HG03139 (cell line): ENCODE measurements around the gene KRTAP29-1.
"Not testable (repeated sequence)": the region's sequence is repeated elsewhere in the genome, so short reads cannot be mapped to it uniquely, and the experiment has no call there.

Experiments used
- ATAC-seq: cut with Tn5 transposase; IDR thresholded peaks from one replicate; pipeline ENCODE4 v1.9.1; 2021; ENCODE audit not compliant: unreplicated experiment

The KRTAP29-1 gene

DNA sequence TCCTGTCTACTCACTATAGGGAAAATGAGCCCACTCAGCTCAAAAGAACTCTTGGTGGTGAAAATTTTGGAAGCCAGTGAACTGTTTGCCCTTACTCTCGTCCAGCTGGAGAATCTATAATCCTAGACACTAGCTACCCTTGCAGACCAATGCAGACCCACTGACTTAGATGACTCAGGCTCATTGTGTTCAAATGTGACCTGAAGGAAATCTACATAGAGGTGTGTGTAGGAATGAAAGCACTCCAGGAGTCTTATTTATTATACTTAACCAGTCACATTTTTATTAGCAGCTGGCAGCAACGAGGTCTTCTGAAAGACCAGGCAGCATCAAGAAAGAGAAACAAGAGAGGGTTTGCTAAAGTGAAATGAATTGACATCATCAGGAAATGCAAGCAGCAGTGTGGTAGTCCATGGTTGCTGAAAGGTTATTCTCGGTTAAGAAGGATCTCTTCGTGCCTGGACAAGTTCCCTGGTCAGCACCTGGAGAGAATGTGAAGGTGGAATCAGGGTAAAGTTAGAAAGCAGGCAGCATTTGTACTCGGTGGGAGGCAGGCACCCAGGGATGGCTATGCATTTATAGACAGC is 1.4 kb downstream of the KRTAP29-1 start:
- ATAC-seq = no peak

- ATAC-seq = no peak
Observed at GRCh38 chr17:41298458-41299135, 4.1 kb downstream of the KRTAP29-1 start.

DNA sequence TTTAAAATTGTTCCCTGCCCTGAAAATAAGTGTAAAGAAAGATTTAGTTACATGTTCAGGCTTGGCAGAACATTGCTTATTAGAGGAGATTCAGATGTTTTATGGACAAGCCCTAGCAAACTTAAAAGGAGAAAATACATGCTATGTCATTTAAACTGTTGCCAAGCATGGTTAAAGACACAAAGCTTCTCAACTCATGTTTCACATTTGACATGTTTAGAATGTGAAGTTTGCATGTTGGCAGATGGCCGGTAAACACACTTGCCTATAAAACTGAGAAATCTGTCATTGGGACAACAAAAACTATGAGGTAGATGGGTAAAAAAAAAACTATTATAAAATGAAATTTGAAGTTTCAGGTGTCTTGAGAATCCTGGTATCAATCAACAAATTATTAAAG is 5.8 kb downstream of the KRTAP29-1 start:
- no peak for ATAC-seq

GRCh38 chr17:41294016-41294415 is 8.6 kb downstream of the KRTAP29-1 start:
- no peak for ATAC-seq

DNA sequence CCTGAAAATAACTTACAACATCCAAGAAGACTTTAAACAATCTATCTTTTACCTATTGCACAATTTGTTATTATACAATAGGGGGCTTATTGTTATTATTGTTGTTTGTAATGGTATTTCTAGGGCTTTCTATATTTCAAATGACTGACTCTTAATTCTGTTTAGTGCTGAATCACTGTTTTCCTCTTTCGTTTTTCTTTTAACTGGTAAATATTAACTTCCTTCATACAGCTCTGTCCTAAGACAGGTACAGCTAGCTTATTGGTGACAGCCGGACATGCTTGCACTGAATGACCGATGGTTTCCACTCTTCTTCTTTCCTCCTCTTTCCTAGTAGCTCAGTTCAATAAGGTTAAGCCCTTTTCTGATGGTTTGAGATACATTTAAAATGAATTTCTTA is 15.6 kb downstream of the KRTAP29-1 start:
- no peak for ATAC-seq

DNA sequence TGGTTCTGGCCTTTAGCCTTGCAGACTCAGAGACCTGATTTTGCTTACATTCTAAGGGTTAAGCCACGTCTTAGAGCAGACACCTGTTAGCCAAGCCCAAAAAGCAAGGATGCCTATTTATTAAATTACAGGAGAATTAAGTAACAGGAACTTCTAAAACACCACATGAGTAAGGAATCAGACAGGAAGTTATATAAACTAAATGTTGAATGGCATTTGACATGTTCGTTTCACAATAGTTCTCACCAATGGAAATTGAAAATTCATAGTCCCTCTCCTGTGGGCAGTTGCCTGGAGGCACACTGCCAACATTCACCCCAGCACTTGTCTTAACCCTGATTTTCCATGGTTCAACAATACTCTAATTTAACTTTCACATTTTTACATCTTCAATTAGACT is 18.1 kb downstream of the KRTAP29-1 start:
- no peak for ATAC-seq

DNA sequence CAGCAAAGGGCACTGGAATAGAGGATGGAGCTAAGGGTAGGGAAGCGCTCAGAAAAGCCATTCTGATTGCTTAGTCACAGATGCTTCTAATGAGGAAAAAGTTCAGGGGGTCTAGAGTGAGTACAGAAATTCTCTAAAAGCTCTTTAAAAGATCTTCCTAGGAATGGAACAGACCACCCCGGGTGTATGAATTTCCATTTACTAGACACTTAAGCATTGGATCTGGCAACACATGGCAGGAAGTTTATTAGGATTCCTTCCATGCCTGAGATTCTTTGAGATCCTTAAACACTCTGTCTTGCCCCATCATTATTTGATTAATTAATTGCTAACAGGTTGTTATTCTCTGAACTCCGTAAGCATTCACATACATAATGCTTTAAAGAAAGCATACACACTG is 18.6 kb downstream of the KRTAP29-1 start:
- ATAC-seq = no peak

DNA sequence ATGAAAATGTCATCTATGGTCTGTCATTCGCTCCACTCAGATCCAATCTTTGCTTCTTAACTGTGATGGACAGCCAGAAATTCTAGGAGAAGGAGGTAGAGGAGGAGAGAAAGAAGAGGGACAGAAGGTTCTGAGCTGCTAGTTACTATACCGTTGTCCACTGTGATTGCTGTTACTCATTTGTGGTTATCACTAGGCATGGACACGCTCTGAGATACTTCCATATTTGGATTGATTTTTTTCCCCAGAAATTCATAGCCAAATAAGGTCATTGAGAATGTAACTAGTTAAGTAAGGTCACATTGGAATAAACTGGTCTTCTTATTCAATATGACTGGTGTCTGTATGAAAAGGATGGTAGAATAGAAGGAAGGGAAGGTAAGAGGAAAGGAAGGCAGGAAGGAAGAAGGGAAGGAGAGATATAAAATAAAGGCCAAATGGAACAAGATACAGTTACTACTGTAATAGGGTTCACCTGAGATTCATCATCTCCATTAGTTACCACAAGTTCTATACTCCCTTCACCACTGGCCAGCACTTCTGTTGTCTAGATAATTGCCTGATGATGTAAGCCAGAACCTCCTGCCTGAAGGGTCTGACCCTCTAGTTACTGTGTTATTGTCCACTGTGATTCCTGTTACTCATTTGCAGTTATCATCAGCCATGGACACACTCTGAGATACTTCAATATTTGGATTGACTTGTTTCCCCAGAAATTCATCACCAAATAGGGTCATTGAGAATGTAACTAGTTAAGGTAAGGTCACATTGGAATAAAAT is 24.3 kb downstream of the KRTAP29-1 start:
- ATAC-seq = no peak

DNA sequence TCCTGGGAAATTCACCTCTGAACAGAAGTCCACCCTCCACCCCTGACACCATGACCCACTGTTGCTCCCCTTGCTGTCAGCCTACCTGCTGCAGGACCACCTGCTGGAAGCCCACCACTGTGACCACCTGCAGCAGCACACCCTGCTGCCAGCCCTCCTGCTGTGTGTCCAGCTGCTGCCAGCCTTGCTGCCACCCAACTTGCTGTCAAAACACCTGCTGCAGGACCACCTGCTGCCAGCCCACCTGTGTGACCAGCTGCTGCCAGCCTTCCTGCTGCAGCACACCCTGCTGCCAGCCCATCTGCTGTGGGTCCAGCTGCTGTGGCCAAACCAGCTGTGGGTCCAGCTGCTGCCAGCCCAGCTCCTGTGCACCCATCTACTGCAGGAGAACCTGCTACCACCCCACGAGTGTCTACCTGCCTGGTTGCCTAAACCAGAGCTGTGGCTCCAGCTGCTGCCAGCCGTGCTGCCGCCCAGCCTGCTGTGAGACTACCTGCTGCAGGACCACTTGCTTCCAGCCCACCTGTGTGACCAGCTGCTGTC is 26.9 kb downstream of the KRTAP29-1 start, which contains the start of gene KRTAP9-7:
Gene KRTAP9-7 (plus strand): TSS at position 51 of the 543 bp plus-strand sequence. CDS start 0 bp downstream, at position 51.
- not testable (repeated sequence) for ATAC-seq

DNA sequence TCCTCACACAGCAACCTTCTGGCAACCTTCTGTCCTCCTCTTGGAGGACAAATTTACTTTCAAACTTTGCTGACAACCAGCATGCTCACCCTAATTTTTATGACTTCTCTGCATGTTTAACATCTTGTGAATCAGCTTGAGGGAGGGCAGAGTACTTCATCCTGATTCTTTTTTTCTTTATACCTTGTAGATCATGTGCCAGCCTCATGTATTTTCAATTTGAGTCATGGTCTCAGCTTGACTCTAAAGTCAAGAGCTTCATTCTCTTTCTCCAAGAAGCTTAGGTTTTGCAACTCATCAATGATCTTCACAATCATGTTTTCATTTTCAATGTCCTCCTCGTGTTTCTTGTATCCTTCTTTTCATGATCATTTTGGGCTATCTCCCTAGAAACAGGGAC is 30.8 kb downstream of the KRTAP29-1 start:
- no peak for ATAC-seq

- ATAC-seq = not testable (repeated sequence)
Observed at GRCh38 chr17:41271323-41271722, 31.3 kb downstream of the KRTAP29-1 start.

GRCh38 chr17:41267711-41268110 is 34.9 kb downstream of the KRTAP29-1 start:
- no peak for ATAC-seq

- no peak for ATAC-seq
Observed at GRCh38 chr17:41265078-41265477, 37.6 kb downstream of the KRTAP29-1 start, which contains the start of gene KRTAP9-6. TSS of gene KRTAP9-6 (plus strand) at chr17:41265378. CDS start at chr17:41265378, 0 bp downstream.

DNA sequence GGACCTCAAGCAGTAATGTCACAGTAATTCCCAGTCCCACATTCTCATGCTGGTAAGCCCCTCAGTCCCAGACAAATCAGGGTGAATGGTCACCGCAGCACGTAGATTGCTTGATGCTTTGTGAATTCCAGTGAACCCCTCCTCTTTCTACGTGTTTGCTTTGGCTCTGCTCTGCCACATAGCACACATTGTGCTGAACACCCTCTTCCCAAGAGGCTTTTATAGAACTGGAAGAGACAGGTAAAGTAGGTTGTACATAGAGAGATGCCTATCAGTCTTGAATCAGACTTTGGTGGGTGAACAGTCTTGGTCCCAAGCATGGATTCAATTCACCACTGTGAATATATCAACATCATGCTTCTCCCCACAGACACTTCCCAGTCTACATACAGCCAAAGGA is 38.1 kb downstream of the KRTAP29-1 start:
- no peak for ATAC-seq

DNA sequence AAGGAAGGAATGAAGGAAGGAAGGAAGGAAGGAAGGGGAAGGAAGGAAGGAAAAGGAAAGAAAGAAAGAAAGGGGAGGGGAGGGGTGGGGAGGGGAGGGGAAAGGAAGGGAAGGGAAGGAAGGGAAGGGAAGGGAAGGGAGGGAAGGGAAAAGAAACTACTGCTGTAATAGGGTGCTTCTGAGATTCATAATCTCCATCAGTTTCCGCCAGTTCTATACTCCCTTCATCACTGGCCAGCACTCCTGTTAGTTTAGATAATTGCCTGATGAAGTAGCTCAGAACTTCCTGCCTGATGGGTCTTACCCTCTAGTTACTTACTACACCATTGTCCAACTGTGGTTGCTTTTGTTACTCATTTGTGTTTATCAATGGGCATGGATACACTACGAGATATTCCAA is 39.4 kb downstream of the KRTAP29-1 start:
- no peak for ATAC-seq

DNA sequence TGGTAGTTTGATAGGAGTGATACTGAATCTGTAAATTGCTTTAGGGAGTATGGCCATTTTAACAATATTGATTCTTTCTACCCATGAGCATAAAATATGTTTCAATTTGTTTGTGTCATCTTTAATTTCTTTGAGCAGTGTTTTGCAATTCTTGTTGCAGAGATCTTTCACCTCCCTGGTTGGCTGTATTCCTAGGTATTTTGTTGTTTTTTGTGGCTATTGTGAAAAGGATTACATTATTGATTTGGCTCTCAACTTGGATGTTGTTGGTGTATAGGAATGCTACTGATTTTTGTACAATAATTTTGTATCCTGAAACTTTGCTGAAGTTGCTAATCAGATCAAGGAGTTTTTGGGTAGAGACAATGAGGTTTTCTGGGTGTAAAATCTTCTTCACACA is 44.2 kb downstream of the KRTAP29-1 start:
- ATAC-seq = no peak

DNA sequence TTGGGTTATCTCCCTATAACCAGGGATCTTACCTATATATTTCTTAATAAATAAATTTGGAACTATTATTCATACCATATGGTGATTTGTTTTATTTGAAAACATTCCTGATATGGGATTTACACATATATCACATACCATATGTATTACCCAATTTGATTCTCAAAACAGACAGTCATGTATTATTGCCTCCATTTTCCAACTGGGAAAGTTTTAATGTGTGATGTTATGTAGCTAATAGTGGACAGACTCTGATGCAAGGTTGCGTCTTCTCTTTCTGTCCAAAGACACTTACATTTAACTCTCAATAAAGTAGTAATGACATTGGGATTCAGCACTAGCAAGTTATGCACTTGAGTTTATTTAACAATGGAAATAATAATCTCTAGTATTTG is 46.4 kb downstream of the KRTAP29-1 start:
- no peak for ATAC-seq

DNA sequence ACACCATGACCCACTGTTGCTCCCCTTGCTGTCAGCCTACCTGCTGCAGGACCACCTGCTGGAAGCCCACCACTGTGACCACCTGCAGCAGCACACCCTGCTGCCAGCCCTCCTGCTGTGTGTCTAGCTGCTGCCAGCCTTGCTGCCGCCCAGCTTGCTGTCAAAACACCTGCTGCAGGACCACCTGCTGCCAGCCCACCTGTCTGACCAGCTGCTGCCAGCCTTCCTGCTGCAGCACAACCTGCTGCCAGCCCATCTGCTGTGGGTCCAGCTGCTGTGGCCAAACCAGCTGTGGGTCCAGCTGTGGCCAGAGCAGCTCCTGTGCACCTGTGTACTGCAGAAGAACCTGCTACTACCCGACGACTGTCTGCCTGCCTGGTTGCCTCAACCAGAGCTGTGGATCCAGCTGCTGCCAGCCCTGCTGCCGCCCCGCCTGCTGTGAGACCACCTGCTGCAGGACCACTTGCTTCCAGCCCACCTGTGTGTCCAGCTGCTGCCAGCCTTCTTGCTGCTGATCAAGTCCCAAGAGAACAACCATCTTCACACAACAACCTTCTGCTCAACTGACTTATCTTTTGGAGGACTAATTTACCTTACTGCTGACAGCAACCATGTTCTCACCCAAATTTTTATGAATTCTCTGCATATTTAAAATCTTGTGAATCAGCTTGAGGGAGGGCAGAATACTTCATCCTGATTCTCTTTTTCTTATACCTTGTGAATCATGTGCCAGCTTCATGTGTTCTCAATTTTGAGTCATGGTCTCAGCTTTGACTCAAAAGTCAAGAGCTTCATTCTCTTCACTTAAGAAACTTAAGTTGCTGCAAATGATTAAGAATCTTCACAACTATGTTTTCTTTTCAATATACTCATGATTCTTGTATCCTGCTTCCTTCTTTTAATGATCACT is 47.0 kb downstream of the KRTAP29-1 start, which contains the start of gene KRTAP9-9:
Gene KRTAP9-9 (plus strand): TSS at position 4 of the 910 bp plus-strand sequence.
- ATAC-seq = not testable (repeated sequence)

- ATAC-seq = no peak
Observed at GRCh38 chr17:41254861-41255260, 47.8 kb downstream of the KRTAP29-1 start.
